ENCODE measurements around the gene MEGF6.

Gene MEGF6

DNA sequence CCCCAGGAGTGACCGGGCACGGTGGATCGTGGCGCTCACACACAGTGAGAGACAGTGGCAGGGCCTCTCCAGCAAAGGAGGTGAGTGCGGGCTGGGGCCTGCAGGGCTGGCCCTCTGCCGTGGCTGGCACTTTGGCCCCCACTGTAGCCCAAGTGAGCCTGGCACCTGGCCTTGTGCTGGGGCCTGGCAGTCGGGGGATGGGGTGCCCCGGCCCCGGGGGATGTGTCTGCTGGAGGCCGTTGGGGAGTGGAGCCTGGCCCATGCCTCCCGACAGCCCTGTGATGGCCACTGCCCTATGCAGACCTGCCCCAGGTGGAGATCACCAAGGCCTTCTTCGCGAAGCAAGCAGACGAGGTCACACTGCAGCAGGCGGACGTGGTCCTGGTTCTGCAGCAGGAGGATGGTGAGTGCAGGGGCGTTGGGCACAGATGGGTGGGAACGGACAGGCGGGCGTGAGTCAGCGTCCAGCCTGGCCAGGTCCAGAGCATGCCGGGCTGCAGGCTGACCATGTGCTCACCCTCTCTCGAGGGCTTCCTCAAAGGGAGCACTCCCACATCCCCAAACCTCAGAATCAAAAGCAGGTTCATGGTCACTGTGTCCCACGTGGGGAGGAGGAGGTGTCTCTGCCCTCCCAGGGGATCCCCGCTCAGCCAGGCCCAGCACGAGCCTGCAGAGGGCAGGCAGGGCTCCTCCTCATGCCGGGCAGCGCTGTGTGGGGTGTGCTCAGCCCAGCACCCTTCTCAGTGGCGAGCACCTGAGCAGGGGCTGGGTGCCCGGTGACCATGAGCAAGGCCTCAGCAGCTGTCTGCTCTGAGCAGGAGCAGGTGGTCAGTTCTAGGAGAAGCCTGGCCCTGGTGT, 131.6 kb downstream of the MEGF6 start:
- DNase-seq, result no peak

DNA sequence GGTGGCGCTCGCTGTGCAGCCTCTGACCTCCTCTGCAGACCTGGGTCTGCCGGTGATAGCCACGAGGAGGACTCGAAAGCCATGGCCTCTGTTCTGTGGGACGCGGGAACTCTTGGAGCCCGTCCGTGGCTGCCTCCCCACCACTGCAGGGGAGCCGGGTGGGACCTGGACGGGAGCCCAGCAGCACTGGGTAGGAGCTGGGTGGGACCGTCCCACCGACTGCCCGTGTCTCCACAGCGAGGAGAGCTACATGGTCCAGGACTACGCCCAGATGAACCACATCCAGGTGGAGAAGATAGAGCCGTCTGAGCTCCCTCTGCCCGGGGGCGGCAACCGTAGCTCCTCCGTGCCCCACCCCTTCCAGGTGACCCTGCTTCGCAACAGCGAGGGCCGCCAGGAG, 133.1 kb downstream of the MEGF6 start:
- no peak for DNase-seq

DNA sequence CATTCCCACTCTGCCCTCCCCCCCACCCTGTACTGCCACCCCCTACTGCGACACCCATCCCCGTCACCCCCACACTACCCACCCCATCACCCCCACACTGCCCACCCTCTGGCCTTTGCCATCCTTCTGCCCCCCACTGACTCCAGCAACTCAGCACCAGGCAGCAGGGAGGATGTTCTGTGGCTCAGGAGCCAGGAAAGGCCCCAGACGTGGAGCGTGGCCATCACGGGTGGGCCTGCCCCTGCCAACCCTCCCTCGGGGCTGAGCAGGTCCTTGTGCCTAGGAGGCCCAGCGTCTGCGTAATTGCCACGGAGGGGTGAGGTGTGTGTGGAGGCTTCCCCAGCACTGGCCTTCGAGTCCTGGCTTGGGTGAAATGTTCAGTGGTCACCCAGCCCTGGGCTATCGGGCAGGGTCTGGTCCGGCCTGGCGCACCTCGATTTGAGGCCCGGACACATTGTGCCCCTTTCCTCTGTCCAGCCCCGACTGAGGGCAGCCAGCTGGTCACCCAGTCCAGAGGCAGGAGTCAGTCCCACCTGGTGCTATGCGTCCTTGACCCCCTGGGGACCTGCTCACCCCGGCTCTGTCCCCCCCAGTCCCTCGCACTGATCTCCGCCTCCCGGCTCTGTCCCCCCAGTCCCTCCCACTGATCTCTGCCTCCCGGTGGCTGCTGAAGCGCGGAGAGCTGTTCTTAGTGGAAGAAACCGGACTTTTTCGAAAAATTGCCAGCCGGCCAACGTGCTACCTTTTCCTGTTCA, 133.9 kb downstream of the MEGF6 start:
- DNase-seq, result no peak

DNA sequence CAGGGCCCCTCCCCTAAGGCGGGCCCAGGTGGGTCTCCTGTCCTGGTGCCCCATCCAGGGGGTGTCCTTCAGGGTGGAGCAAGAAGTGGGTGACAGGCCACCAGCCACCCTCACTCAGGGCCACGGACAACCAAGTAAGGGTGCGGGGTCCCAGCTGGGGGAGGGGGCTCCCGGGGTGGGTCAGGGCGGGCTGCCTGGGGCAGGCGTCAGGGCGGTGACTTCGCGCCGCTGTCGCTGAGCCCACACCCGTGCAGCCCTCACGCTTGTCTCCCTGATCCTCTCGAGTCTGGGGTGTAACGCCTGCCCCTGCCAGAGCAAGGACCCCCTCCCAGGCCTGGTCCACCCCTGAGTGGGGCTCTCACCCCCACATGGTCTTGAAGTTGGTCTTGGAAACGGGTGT, 134.6 kb downstream of the MEGF6 start:
- DNase-seq, result no peak

GRCh38 chr1:3475839-3476573, 135.3 kb downstream of the MEGF6 start:
- DNase-seq, result no peak

- DNase-seq, result no peak
Observed at GRCh38 chr1:3474421-3474820, 136.9 kb downstream of the MEGF6 start.

- DNase-seq, result no peak
Observed at GRCh38 chr1:3474016-3474415, 137.3 kb downstream of the MEGF6 start.

GRCh38 chr1:3473381-3473844, 137.9 kb downstream of the MEGF6 start:
- no peak for DNase-seq

- DNase-seq, result no peak
Observed at GRCh38 chr1:3472906-3473305, 138.4 kb downstream of the MEGF6 start.

- no peak for DNase-seq
Observed at GRCh38 chr1:3472088-3472850, 139.0 kb downstream of the MEGF6 start.

DNA sequence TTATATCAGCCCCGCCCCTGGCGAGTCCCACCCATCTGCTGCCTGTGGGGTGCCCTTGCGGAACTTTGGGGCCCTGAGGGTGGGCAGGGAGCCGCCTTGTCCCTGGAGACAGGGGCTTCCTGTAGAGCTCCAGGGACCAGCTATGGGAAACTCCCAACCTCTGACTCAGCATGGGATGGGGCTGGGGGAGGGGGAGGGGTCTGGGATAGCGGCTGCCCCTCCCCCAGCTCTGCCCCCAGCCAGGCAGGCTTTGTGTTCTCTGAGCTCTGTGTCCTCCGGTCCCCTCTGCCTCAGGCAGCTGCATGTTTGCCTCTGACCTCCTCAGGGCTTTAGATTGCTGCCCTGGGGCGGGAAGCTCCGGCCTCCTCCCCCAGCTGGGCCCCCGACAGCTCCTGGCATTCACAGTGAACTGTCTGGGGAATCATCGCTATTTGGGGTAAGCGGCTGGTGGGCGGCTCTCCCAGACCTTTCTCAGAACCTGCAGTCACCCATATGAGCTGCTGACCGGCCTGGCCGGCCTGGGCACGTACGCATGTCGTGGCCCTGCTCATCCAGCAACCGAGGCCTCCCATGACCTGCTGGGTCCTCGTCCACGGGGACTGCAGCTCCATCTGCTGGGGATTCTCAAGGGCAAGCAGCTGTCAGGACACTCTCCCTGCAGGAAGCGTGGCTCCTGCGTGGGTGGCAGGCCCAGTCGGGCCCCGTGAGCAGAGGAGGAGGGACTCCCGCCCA, 139.8 kb downstream of the MEGF6 start:
- DNase-seq, result no peak

DNA sequence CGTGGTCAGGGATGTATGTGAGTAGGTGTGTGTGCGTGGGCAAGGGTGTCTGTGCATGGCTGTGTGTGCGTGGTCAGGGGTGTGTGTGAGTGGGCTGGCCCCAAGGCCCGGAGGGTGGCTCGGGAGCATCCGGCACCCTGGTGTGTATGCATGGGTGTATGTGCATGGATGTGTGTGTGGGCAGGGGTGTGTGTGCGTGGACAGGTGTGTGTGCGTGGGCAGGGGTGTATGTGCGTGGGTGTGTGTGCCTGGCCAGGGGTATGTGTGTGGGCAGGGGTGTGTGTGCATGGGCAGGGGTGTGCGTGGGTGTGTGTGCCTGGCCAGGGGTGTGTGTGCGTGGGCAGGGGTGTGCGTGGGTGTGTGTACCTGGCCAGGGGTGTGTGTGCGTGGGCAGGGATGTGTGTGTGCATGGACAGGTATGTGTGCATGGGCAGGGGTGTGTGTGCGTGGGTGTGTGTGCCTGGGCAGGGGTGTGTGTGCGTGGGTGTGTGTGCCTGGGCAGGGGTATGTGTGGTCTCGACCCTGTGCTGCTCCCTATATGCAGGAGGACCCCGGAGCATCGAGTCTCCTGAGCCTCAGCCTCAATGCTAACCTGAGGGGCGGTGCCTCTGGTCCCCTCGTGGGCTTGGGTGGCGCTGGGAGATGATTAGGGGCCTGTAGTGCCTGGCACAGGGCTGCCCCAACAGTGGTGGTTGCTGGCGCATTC, 140.5 kb downstream of the MEGF6 start:
- DNase-seq, result no peak

- no peak for DNase-seq
Observed at GRCh38 chr1:3469849-3470649, 141.3 kb downstream of the MEGF6 start.

DNA sequence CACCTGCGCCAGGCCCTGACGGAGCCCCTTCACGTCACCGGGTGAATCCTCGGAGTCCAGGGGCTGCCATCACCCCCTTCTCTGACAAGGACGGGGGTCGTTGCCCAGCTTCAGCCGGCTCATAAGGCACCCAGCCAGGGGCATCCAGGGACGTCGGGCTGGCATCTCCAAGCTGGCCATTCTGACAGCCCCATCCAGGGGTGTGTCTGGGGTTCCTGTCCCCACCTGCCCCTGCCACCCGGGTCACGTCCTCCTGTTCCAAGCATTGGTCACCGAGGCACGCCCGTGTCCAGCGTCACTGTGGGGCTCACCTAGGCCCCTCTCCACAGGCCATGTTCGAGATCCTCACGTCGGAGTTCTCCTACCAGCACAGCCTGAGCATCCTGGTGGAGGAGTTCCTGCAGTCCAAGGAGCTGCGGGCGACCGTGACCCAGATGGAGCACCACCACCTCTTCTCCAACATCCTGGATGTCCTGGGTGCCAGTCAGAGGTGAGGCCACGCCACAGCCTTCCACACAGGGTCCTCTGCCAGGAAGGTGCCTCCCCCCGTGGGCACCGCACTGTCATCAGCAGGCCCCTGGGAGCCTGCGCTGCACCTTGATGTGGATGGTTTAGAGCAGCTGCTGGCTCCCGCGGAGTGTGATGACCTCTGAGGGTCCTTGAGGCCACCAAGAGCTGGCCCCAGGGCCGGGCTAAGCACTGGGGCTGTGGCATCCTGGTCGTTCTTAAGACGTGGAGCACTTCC, 142.0 kb downstream of the MEGF6 start:
- no peak for DNase-seq

DNA sequence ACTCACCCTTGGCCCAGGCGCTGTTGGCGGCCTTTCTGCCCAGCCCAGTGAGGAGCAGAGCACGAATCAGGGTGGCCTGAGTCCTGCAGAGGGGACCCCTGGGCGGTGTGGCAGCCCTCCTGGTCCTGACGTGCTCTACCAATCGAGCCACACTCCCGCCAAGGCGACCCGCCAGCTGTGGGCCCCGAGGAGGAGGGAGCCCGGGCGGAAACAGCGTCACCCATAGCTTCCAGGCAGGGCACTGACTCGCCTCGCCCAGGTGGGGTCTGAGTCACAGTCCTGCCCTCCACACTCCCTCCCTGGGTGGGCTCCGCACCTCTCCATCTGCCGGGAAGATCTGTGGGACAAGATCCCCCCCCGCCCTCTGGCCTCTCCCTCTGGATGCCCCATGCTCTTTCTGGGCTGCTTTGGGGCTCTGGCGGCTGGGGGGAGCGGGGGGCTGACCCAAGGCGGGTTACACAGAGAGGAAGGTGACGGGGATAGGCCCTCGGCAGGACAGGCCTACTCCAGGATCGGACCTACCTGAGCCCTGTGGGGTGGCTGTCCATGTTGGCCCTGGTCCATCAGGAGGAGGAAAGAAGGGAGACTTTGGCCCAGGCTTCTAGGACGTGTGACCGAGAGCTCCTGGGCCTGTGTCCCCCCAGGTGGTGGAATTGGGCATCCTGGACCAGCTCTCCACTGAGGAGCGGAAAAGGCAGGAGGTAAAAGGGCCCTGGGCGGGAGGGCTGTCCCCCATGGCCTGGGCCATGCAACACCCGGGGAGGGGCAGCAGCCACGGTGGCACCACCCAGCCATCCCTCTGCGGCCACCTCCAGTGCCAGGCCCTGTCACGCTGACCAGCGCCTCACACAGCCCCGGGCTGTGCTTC, 142.8 kb downstream of the MEGF6 start:
- DNase-seq, result no peak

GRCh38 chr1:3467096-3468036, 143.9 kb downstream of the MEGF6 start:
- DNase-seq, result no peak

DNA sequence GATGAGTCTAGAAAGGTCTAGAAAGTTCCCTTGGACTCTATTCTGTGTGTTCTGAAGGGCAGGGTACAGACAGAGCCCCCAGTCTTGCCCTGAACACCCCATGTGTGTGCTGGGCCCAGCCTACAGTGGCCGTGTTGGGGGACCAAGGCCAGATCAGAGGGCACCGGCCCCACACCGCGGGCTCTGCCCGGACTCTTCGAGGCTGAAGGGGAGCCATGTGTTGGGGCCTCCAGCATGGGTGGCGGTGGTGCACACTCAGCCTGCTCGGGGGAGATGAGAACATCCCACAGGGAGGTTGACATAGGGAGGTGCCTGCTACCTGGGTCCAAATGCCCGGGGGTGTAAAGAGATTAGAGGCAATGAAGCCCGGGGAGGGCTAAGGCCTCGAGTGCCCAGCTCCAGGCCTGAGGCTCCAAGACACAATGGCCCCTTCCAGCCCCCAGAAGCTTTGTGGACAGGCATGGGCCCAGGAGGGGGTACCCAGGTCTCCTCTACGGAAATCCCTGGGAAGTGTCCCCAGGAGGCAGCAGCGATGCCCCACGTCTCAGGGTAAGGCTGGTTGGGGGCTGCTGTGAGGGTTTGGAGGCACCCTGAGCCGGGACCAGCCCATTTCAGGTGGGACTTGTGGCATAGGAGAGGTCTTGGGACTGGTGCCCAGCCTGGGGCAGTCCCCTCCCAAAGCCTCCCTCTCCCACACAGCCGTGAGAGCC, 144.8 kb downstream of the MEGF6 start:
- DNase-seq, result no peak

Data from CD4-positive, alpha-beta T cell treated with Interleukin-10 for 1 hour (primary cell).